ENCODE measurements around the gene SKIDA1. TPM values are rescaled to one million over a fixed set of nuclear protein-coding genes. Genes with fewer than 3 reads are reported as not detected.

SKIDA1 gene
- total RNA-seq, 1 experiment from 2014 or later: 9.3 TPM

- POLR2A ChIA-PET: interaction anchor here (1.1 kb wide), 1 partner anchor 219 kb away, joined by 6 read pairs; no protein-coding TSS in a partner anchor
- intact Hi-C loops (cut with micrococcal nuclease; ENCODE audit: unreplicated experiment) (loop anchor here (5.0 to 10.0 kb wide), 3 partner anchors 129 to 461 kb away; no protein-coding TSS in a partner anchor), in situ Hi-C loops (cut with HindIII; ENCODE audit: low pct_unique_long_range_greater_than_20kb, low sequenced_read_pairs) (no loop called here)
- Histone ChIP-seq H3K4me1 (ENCODE audit: control insufficient read depth, insufficient read depth, low read length) (peaks cover 51% of the 10 kb centered on the region), H3K27ac (ENCODE audit: low read length) (peak overlapping the region; percentile 98), H3K4me3 (ENCODE audit: low read depth in 2 of 2, low read length in 2 of 2) (peak overlapping the region; percentile 69 to 73), H3K36me3 (ENCODE audit: control insufficient read depth, insufficient read depth, low read length) (no peaks in the 10 kb centered on the region; the same call in 1 of the 2 replicates), H3K9me3 (ENCODE audit: control insufficient read depth, insufficient read depth, low read depth, low read length) (no peaks in the 10 kb centered on the region), H3K27me3 (ENCODE audit: control insufficient read depth, insufficient read depth, low read length) (no peaks in the 10 kb centered on the region)
- CTCF ChIA-PET: interaction anchor here (1.1 kb wide), 1 partner anchor 212 kb away, joined by 6 read pairs; no protein-coding TSS in a partner anchor
- no TSS peak for BruUV-seq (replicated peaks)
- DNase-seq (ENCODE audit: low read depth, low spot score) (no peak), ATAC-seq (no peak)
- TF ChIP-seq CTCF (IDR thresholded peaks at IDR 0.05): no peak
- TF ChIP-seq POLR2AphosphoS5 (IDR thresholded peaks at IDR 0.05; ENCODE audit: low read depth, low read length): no peak
- no peak for TF ChIP-seq SIN3A (IDR thresholded peaks at IDR 0.05; ENCODE audit: borderline replicate concordance, insufficient read depth, low read depth, low read length)
- TF ChIP-seq REST (IDR thresholded peaks at IDR 0.05; ENCODE audit: insufficient read depth in 1 of 2, low read depth in 2 of 2, low read length in 1 of 2): no peak
- no peak for TF ChIP-seq TCF7L2 (IDR thresholded peaks at IDR 0.05; ENCODE audit: low read depth, low read length)
These were observed 31.7 kb downstream of the SKIDA1 start for GRCh38 chr10:21493784-21494183.

- BruUV-seq (replicated peaks): no TSS peak
- DNase-seq (ENCODE audit: low read depth, low spot score) (no peak), ATAC-seq (no peak)
- Histone ChIP-seq H3K4me3 (ENCODE audit: low read depth in 2 of 2, low read length in 2 of 2) (no peak overlapping the region), H3K9me3 (ENCODE audit: control insufficient read depth, insufficient read depth, low read depth, low read length) (no peaks in the 10 kb centered on the region), H3K27me3 (ENCODE audit: control insufficient read depth, insufficient read depth, low read length) (no peaks in the 10 kb centered on the region), H3K4me1 (ENCODE audit: control insufficient read depth, insufficient read depth, low read length) (peaks cover 44% of the 10 kb centered on the region), H3K27ac (ENCODE audit: low read length) (peak overlapping the region; percentile 98), H3K36me3 (ENCODE audit: control insufficient read depth, insufficient read depth, low read length) (no peaks in the 10 kb centered on the region; the same call in 1 of the 2 replicates)
- POLR2A ChIA-PET: interaction anchor here (0.5 to 0.7 kb wide), 4 partner anchors 94 to 1462 kb away, joined by 3 to 5 read pairs (median 4); no protein-coding TSS in a partner anchor
- TF ChIP-seq REST (IDR thresholded peaks at IDR 0.05; ENCODE audit: insufficient read depth in 1 of 2, low read depth in 2 of 2, low read length in 1 of 2) (no peak), TCF7L2 (IDR thresholded peaks at IDR 0.05; ENCODE audit: low read depth, low read length) (no peak), SIN3A (IDR thresholded peaks at IDR 0.05; ENCODE audit: borderline replicate concordance, insufficient read depth, low read depth, low read length) (no peak), CTCF (IDR thresholded peaks at IDR 0.05) (no peak), POLR2AphosphoS5 (IDR thresholded peaks at IDR 0.05; ENCODE audit: low read depth, low read length) (no peak)
- in situ Hi-C loops (cut with HindIII; ENCODE audit: low pct_unique_long_range_greater_than_20kb, low sequenced_read_pairs) (no loop called here), intact Hi-C loops (cut with micrococcal nuclease; ENCODE audit: unreplicated experiment) (loop anchor here (5.0 to 10.0 kb wide), 3 partner anchors 128 to 462 kb away; no protein-coding TSS in a partner anchor)
- CTCF ChIA-PET: no interaction called here
These were observed 33.1 kb downstream of the SKIDA1 start for GRCh38 chr10:21492421-21492820.
